A673 (cell line): ENCODE data around the gene USP20.

ENCODE experiments used
- EZH2 ChIP-seq: fragments of 200-600 bp; sonication (generic); IDR thresholded peaks from 2 replicates; pipeline ENCODE4 v1.6.1; 2017; ENCODE audit warnings: borderline replicate concordance, low read depth, mild to moderate bottlenecking, mixed read lengths, antibody characterized with exemption, low read length; ENCODE audit not compliant: poor library complexity, severe bottlenecking
- TF ChIP-seq, protein P1 (sequence below): fragments of 300-800, 200-600 bp; sonication (generic); conservative IDR thresholded peaks from 2 replicates; pipeline ENCODE4 v1.5.1; 2017; ENCODE audit warnings: low read depth, mild to moderate bottlenecking, antibody characterized with exemption, low read length, moderate library complexity, mixed read lengths

DNA sequence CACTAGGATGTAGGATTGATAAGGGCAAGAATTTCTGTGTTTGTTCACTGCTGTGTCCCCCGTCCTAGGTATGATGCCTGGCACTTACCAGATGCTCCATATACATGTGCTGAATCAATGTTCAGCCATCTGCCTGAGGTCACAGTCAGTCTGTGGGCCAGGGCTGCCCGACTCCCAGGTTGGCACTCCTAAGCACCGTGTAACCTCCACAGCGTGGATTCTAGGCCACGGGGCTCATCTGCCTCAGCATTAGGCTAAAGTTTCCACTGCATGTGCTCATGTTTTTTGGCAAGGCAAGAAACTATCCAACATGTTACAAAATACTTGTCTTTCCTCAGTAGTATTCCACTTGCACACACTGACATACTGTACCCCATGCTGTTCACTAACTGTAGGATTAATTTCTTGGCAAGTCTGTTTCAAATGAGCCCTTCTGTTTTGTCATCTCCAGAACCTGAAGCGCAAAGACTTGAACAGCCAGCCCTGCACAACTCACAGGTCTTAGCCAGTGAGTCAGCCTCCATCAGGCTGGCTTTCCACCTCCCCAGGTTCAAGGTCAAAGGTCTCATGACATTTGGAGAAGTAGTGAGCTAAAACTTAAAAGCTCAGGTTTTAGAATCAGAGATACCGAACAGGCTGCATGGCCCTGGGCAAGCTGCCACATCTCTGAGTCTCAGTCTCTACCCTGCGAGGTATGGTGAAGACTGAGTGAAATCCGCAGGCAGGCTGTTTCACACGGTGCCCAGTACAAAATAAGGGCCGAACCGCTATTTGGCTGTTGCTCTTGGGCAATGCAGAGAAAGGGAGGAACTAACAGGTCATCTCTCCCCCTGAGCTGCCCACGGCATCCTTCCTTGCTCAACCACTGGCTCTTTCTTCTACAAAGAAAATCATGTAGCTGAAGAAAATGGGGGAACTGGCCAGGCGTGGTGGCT is 18.5 kb upstream of the USP20 start:
- TF ChIP-seq, protein P1, sequence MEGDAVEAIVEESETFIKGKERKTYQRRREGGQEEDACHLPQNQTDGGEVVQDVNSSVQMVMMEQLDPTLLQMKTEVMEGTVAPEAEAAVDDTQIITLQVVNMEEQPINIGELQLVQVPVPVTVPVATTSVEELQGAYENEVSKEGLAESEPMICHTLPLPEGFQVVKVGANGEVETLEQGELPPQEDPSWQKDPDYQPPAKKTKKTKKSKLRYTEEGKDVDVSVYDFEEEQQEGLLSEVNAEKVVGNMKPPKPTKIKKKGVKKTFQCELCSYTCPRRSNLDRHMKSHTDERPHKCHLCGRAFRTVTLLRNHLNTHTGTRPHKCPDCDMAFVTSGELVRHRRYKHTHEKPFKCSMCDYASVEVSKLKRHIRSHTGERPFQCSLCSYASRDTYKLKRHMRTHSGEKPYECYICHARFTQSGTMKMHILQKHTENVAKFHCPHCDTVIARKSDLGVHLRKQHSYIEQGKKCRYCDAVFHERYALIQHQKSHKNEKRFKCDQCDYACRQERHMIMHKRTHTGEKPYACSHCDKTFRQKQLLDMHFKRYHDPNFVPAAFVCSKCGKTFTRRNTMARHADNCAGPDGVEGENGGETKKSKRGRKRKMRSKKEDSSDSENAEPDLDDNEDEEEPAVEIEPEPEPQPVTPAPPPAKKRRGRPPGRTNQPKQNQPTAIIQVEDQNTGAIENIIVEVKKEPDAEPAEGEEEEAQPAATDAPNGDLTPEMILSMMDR: no peak
- TF ChIP-seq EZH2: no peak
